OCI-LY7 (cell line): ENCODE results near the gene RAB40C. TPM values are rescaled to one million over a fixed set of nuclear protein-coding genes. Genes with fewer than 3 reads are reported as not detected.
A peak's percentile ranks its signal among the peaks of the same experiment; 100 is the strongest.

Experiments
- BruUV-seq: library from RNA; stranded (reverse); fragments of 400-500 nt; replicated peaks from 2 replicates; lab custom pipeline; 2021; lab: Mats Ljungman, UMichigan
- CTCF ChIA-PET: fragments of 300-600 bp; sonication (Branson Sonifier 250); formaldehyde crosslinking; loops from one replicate; lab custom pipeline; 2022; ENCODE audit warnings: antibody characterized with exemption; ENCODE audit not compliant: unreplicated experiment; lab: Charles Lee
- POLR2A ChIA-PET: fragments of 300-600 bp; sonication (Branson Sonifier 250); formaldehyde crosslinking; loops from one replicate; lab custom pipeline; 2022; ENCODE audit warnings: antibody characterized with exemption; lab: Charles Lee
- DNase-seq: peaks from one replicate; pipeline ENCODE4 v3.0.0-alpha.2; 2015; ENCODE audit warnings: low spot score
- H2AFZ ChIP-seq: fragments of 200-600 bp; sonication (generic), shearing (Covaris generic); 2 replicates; pipeline ENCODE4 v1.6.1; 2014; ENCODE audit warnings: mild to moderate bottlenecking, antibody characterized with exemption, low read length, moderate library complexity
- H3K27ac ChIP-seq: fragments of 200-600 bp; sonication (generic); 2 replicates; pipeline ENCODE4 v1.5.1; 2014; ENCODE audit warnings: mixed run types, low read depth, mild to moderate bottlenecking, moderate library complexity, low read length, inconsistent platforms; ENCODE audit not compliant: poor library complexity, severe bottlenecking
- H3K36me3 ChIP-seq: fragments of 200-600 bp; sonication (generic); 2 replicates; pipeline ENCODE4 v1.6.1; 2014; ENCODE audit warnings: mild to moderate bottlenecking, antibody characterized with exemption, low read length, moderate library complexity, mixed read lengths; ENCODE audit not compliant: insufficient read depth
- H3K4me1 ChIP-seq: fragments of 200-600 bp; sonication (generic); 2 replicates; pipeline ENCODE4 v1.5.1; 2014; ENCODE audit warnings: mild to moderate bottlenecking, low read length; ENCODE audit not compliant: insufficient read depth, poor library complexity, severe bottlenecking
- H3K4me2 ChIP-seq: fragments of 200-600 bp; sonication (generic); 2 replicates; pipeline ENCODE4 v1.6.1; 2014; ENCODE audit warnings: mild to moderate bottlenecking, low read length
- H3K4me3 ChIP-seq: fragments of 200-600 bp; sonication (generic); 2 replicates; pipeline ENCODE4 v1.5.1; 2014; ENCODE audit warnings: mild to moderate bottlenecking, low read depth, low read length; ENCODE audit not compliant: poor library complexity, severe bottlenecking
- H3K79me2 ChIP-seq: fragments of 200-600 bp; sonication (generic); 2 replicates; pipeline ENCODE4 v1.6.1; 2016; ENCODE audit warnings: low read depth, mild to moderate bottlenecking, low read length, moderate library complexity, mixed read lengths; ENCODE audit not compliant: insufficient read depth
- H3K9me2 ChIP-seq: fragments of 200-600 bp; sonication (generic); 2 replicates; pipeline ENCODE4 v1.6.1; 2016; ENCODE audit warnings: mild to moderate bottlenecking, low read length, mixed read lengths; ENCODE audit not compliant: insufficient read depth
- H3K9me3 ChIP-seq: fragments of 200-600 bp; sonication (generic); 2 replicates; pipeline ENCODE4 v1.6.1; 2014; ENCODE audit warnings: mild to moderate bottlenecking, mixed run types, low read length, mixed read lengths
- H4K20me1 ChIP-seq: fragments of 200-600 bp; sonication (generic); 2 replicates; pipeline ENCODE4 v1.6.1; 2014; ENCODE audit warnings: mild to moderate bottlenecking, antibody characterized with exemption, low read length, moderate library complexity, mixed read lengths; ENCODE audit not compliant: insufficient read depth
- EZH2phosphoT487 ChIP-seq: fragments of 200-600 bp; sonication (generic); IDR thresholded peaks from 2 replicates; pipeline ENCODE4 v1.6.1; 2018; ENCODE audit warnings: low read depth, borderline replicate concordance, mild to moderate bottlenecking, mixed run types, antibody characterized with exemption, low read length, moderate library complexity, mixed read lengths
- intact Hi-C: fragments of 100-400 bp; cut with micrococcal nuclease; formaldehyde crosslinking; loops from one replicate; pipeline ENCODE4 v1.10.0; 2022; ENCODE audit not compliant: unreplicated experiment
- total RNA-seq, 2 experiments: library from RNA; depleted of rRNA in 1 of 2; stranded (reverse); fragments of >200 nt in 1 of 2; shearing (Covaris generic) in 1 of 2; gene quantifications; 2 replicates each; pipeline ENCODE4 v1.2.3, GENCODE V29; 2014 to 2022
- TF ChIP-seq, protein P1 (sequence below): fragments of 200-600 bp; sonication (generic); conservative IDR thresholded peaks from 2 replicates; pipeline ENCODE4 v1.5.1; 2014; ENCODE audit warnings: mild to moderate bottlenecking, antibody characterized with exemption, low read length, moderate library complexity, mixed read lengths

The RAB40C gene
- total RNA-seq, 2 experiments from 2014 or later: 19.3 to 20.9 TPM

DNA sequence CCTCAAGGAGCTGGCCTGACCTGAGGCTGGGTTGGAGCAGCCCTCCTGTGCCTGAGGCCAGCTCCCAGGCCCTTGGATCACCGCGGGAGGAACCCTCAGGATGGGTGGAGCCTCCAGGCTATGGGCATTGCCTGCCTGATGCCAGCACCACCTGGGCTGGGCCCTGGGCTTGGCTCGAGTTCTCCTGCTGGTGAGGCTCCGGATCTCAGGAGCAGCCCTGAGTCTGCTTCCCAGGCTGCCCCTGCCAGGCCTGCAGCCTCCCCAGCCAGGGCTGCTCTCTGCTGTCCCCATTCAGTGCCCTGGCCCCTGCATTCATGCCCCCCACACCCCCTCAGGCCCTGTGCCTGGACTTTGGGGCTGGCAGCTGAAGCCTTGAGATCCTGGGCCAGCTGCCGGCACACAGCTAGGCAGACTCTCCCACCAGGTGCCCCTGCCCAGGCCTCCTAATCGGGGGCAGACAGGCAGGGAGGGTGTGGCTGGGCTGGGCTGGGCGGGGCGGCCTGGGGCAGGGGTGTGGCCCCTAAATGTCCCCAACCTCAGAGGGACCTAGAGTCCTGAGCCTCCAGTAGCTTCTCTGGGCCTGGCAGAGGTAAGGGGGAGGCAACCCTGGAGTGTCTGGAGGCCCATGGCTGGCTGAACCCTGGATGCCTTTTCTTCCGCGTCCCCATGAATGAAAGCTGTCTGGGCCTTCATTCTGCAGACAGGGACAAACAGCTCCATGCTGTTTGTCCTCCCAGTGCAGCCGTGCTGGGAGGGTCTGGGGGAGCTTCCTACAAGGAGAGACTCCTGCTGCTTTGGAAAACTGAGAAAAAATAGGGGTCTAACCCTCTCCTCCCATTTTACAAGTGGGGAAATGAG lies 21.2 kb upstream of the RAB40C start:
- TF ChIP-seq, protein P1, sequence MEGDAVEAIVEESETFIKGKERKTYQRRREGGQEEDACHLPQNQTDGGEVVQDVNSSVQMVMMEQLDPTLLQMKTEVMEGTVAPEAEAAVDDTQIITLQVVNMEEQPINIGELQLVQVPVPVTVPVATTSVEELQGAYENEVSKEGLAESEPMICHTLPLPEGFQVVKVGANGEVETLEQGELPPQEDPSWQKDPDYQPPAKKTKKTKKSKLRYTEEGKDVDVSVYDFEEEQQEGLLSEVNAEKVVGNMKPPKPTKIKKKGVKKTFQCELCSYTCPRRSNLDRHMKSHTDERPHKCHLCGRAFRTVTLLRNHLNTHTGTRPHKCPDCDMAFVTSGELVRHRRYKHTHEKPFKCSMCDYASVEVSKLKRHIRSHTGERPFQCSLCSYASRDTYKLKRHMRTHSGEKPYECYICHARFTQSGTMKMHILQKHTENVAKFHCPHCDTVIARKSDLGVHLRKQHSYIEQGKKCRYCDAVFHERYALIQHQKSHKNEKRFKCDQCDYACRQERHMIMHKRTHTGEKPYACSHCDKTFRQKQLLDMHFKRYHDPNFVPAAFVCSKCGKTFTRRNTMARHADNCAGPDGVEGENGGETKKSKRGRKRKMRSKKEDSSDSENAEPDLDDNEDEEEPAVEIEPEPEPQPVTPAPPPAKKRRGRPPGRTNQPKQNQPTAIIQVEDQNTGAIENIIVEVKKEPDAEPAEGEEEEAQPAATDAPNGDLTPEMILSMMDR: no peak
- no peak for TF ChIP-seq EZH2phosphoT487
- no peaks in the 10 kb centered on the region for H3K9me3 ChIP-seq
- H3K79me2 ChIP-seq: peaks cover 7% of the 10 kb centered on the region; the same call in 1 of the 2 replicates
- no peaks in the 10 kb centered on the region for H4K20me1 ChIP-seq
- no TSS peak for BruUV-seq
- H3K36me3 ChIP-seq: no peaks in the 10 kb centered on the region
- DNase-seq: no peak
- peak overlapping the region; percentile 33; the same call in 1 of the 2 replicates for H2AFZ ChIP-seq
- peak overlapping the region; percentile 94 for H3K4me3 ChIP-seq
- ChIA-PET CTCF (interaction anchor here (0.6 kb wide), 1 partner anchor 110 kb away, joined by 3 read pairs; no protein-coding TSS in a partner anchor), POLR2A (no interaction called here)
- H3K4me2 ChIP-seq: peak overlapping the region; percentile 72
- H3K9me2 ChIP-seq: no peaks in the 10 kb centered on the region
- intact Hi-C loops: loop anchor here (5.0 kb wide), 1 partner anchor 186 kb away; the partner anchor contains the start of gene PGAP6
- H3K4me1 ChIP-seq: peaks cover 35% of the 10 kb centered on the region
- peak overlapping the region; percentile 13 for H3K27ac ChIP-seq

DNA sequence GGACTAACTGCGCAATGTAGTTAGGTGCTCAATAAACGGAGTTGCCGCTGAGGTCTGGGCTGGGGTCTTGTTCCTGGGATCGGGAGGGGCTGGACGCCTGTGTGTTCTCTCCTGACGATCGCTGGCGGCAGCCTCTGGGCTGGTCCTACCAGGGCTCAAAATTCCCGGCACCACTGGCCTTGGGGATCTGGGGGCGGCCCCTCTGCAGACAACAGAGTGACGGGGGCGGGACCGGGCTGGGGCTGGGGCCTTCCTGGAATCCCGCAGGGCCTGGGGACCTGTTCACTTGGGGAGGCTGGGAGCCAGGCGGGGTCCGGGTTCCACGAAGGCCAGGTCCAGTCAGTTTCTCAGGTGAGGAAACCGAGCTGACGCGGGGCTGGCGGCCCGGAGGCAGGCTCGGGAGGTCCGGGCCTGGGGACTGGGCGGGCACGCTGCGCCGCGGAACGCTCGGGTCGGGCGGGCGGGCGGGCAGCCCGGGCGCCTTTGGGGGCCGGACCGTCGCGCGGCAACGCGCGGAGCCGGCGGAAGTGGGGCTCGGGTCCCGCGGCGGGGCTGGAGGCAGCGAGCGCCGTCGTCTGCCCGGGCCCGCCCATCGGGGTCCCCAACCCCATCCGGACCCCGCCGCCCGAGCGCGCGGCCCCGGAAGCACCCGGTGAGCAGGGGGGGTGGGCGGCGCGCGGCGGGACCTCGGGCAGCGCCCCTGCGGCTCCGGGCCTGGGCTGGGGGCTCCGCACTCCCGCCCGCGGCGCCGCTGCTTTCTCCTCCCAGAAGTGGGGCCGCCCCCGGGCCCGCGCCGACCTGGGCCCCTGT lies 20.2 kb upstream of the RAB40C start, which contains the start of gene PIGQ:
TSS of gene PIGQ (plus strand) at position 524 of the 810 bp plus-strand sequence. CDS start 4,107 bp downstream, outside the sequence.
- TF ChIP-seq, protein P1: no peak
- no peak for TF ChIP-seq EZH2phosphoT487
- H3K4me1 ChIP-seq: peaks cover 35% of the 10 kb centered on the region
- no TSS peak for BruUV-seq
- intact Hi-C loops: loop anchor here (5.0 kb wide), 1 partner anchor 187 kb away; the partner anchor contains the start of gene PGAP6
- H3K79me2 ChIP-seq: peaks cover 7% of the 10 kb centered on the region; the same call in 1 of the 2 replicates
- CTCF ChIA-PET: no interaction called here
- H3K4me2 ChIP-seq: peak within 1 kb of the TSS; percentile 74
- H3K36me3 ChIP-seq: no peaks in the 10 kb centered on the region
- H2AFZ ChIP-seq: peak within 1 kb of the TSS; percentile 37
- DNase-seq: peak; percentile 79
- POLR2A ChIA-PET: no interaction called here
- H3K27ac ChIP-seq: peak within 1 kb of the TSS; percentile 22
- peak within 1 kb of the TSS; percentile 94 for H3K4me3 ChIP-seq
- H3K9me3 ChIP-seq: no peaks in the 10 kb centered on the region
- no peaks in the 10 kb centered on the region for H3K9me2 ChIP-seq
- H4K20me1 ChIP-seq: no peaks in the 10 kb centered on the region
